ENCODE results near the gene LY86. TPM values are rescaled to one million over a fixed set of nuclear protein-coding genes. Genes with fewer than 3 reads are reported as not detected.

LY86 gene
- total RNA-seq, 2 experiments from 2014 or later: 1.3 to 2.1 TPM

- DNase-seq (no peak), ATAC-seq (ENCODE audit: poor library complexity) (no peak)
- H3K9me3 Mint-ChIP-seq: no peaks in the 10 kb centered on the region
- H3K27me3 Mint-ChIP-seq: no peaks in the 10 kb centered on the region
- H3K4me1 ChIP-seq (ENCODE audit: insufficient read depth, low read length): no peaks in the 10 kb centered on the region
- intact Hi-C loops (cut with DNase I, micrococcal nuclease): no loop called here
- peak; percentile 12 for TF ChIP-seq CTCF (IDR thresholded peaks at IDR 0.05)
- H3K27ac Mint-ChIP-seq: no peak overlapping the region
- CTCF ChIA-PET: no interaction called here
- peaks cover 0 to 4% of the 10 kb centered on the region in 2 experiments for H3K9me3 ChIP-seq (ENCODE audit: control insufficient read depth in 1 of 2, insufficient read depth in 1 of 2, low read length in 2 of 2)
- H3K4me1 Mint-ChIP-seq (ENCODE audit: low read depth): peaks cover 16% of the 10 kb centered on the region
- H3K4me3 Mint-ChIP-seq: no peak overlapping the region
- H3K27ac ChIP-seq (ENCODE audit: low read depth in 1 of 2, low read length in 2 of 2): no peak overlapping the region
- no peaks in the 10 kb centered on the region for H3K36me3 ChIP-seq (ENCODE audit: insufficient read depth, low read length)
- POLR2A ChIA-PET: interaction anchor here (1.6 kb wide), 1 partner anchor 53 kb away, joined by 3 read pairs; no protein-coding TSS in a partner anchor
- no peaks in the 10 kb centered on the region for H3K36me3 Mint-ChIP-seq (ENCODE audit: low read depth)
- H3K27me3 ChIP-seq (ENCODE audit: control insufficient read depth in 1 of 2, insufficient read depth in 2 of 2, low read length in 2 of 2): no peaks in the 10 kb centered on the region
- H3K4me3 ChIP-seq (ENCODE audit: low read length): no peak overlapping the region
Measured at GRCh38 chr6:6560909-6561308, 27.6 kb upstream of the LY86 start.

DNA sequence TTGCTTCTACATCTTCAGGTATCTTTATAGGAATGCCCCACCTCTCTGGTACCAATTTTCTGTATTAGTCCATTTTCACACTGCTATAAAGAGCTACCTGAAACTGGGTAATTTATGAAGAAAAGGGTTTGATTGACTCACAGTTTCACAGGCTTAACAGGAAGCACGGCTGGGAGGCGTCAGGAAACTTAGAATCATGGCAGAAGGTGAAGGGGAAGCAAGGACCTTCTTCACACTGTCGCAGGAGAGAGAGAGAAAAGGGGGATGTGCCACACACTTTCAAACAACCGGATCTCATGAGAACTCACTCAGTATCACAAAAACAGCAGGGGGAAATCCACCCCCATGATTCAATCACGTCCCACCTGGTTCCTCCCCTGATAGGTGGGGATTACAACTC, 24.4 kb upstream of the LY86 start:
- H3K4me1 Mint-ChIP-seq (ENCODE audit: low read depth): peaks cover 4% of the 10 kb centered on the region
- Histone ChIP-seq H3K9me3 (ENCODE audit: control insufficient read depth in 1 of 2, insufficient read depth in 1 of 2, low read length in 2 of 2) (peaks cover 0 to 4% of the 10 kb centered on the region in 2 experiments), H3K4me1 (ENCODE audit: insufficient read depth, low read length) (no peaks in the 10 kb centered on the region), H3K27ac (ENCODE audit: low read depth in 1 of 2, low read length in 2 of 2) (no peak overlapping the region), H3K27me3 (ENCODE audit: control insufficient read depth in 1 of 2, insufficient read depth in 2 of 2, low read length in 2 of 2) (no peaks in the 10 kb centered on the region), H3K36me3 (ENCODE audit: insufficient read depth, low read length) (no peaks in the 10 kb centered on the region), H3K4me3 (ENCODE audit: low read length) (no peak overlapping the region)
- no peaks in the 10 kb centered on the region for H3K27me3 Mint-ChIP-seq
- no peak for ATAC-seq (ENCODE audit: poor library complexity)
- no peak for DNase-seq
- H3K27ac Mint-ChIP-seq: no peak overlapping the region
- no peak overlapping the region for H3K4me3 Mint-ChIP-seq
- POLR2A ChIA-PET: no interaction called here
- CTCF ChIA-PET: no interaction called here
- intact Hi-C loops (cut with DNase I, micrococcal nuclease): no loop called here
- H3K36me3 Mint-ChIP-seq (ENCODE audit: low read depth): no peaks in the 10 kb centered on the region
- H3K9me3 Mint-ChIP-seq: no peaks in the 10 kb centered on the region
- TF ChIP-seq CTCF (IDR thresholded peaks at IDR 0.05): no peak

DNA sequence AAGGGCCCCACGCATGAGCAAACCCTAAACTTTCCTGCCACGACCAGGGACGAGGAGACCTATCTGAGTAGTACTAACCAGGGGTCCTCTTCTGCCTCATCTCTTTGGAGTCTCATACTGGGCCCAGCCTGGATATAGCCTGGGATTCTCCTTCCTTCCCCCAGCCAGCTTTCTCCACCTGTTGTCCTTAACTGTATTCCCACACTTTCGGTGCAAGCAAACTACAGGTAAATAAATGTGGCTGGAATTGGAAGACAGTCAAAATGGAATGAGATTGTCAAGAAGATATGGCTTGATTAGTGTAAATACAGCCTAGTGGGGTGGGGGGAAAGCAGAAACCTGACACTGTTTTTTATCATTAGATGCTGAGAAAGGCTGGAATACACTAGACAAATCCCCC, 23.5 kb upstream of the LY86 start:
- Mint-ChIP-seq H3K4me1 (ENCODE audit: low read depth) (peaks cover 4% of the 10 kb centered on the region), H3K27me3 (no peaks in the 10 kb centered on the region), H3K36me3 (ENCODE audit: low read depth) (no peaks in the 10 kb centered on the region), H3K4me3 (no peak overlapping the region), H3K27ac (no peak overlapping the region), H3K9me3 (no peaks in the 10 kb centered on the region)
- POLR2A ChIA-PET: no interaction called here
- Histone ChIP-seq H3K27me3 (ENCODE audit: control insufficient read depth in 1 of 2, insufficient read depth in 2 of 2, low read length in 2 of 2) (no peaks in the 10 kb centered on the region), H3K36me3 (ENCODE audit: insufficient read depth, low read length) (no peaks in the 10 kb centered on the region), H3K4me3 (ENCODE audit: low read length) (no peak overlapping the region), H3K4me1 (ENCODE audit: insufficient read depth, low read length) (no peaks in the 10 kb centered on the region), H3K9me3 (ENCODE audit: control insufficient read depth in 1 of 2, insufficient read depth in 1 of 2, low read length in 2 of 2) (peaks cover 0 to 4% of the 10 kb centered on the region in 2 experiments), H3K27ac (ENCODE audit: low read depth in 1 of 2, low read length in 2 of 2) (no peak overlapping the region)
- ATAC-seq (ENCODE audit: poor library complexity): no peak
- CTCF ChIA-PET: interaction anchor here (1.0 kb wide), 1 partner anchor 18 kb away, joined by 3 read pairs; no protein-coding TSS in a partner anchor
- no peak for TF ChIP-seq CTCF (IDR thresholded peaks at IDR 0.05)
- DNase-seq: no peak
- intact Hi-C loops (cut with DNase I, micrococcal nuclease): no loop called here
